ENCODE data around the gene EEF1G.
"Not testable (repeated sequence)": the region's sequence is repeated elsewhere in the genome, so short reads cannot be mapped to it uniquely, and the experiment has no call there.

EEF1G gene, protein sequence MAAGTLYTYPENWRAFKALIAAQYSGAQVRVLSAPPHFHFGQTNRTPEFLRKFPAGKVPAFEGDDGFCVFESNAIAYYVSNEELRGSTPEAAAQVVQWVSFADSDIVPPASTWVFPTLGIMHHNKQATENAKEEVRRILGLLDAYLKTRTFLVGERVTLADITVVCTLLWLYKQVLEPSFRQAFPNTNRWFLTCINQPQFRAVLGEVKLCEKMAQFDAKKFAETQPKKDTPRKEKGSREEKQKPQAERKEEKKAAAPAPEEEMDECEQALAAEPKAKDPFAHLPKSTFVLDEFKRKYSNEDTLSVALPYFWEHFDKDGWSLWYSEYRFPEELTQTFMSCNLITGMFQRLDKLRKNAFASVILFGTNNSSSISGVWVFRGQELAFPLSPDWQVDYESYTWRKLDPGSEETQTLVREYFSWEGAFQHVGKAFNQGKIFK

DNA sequence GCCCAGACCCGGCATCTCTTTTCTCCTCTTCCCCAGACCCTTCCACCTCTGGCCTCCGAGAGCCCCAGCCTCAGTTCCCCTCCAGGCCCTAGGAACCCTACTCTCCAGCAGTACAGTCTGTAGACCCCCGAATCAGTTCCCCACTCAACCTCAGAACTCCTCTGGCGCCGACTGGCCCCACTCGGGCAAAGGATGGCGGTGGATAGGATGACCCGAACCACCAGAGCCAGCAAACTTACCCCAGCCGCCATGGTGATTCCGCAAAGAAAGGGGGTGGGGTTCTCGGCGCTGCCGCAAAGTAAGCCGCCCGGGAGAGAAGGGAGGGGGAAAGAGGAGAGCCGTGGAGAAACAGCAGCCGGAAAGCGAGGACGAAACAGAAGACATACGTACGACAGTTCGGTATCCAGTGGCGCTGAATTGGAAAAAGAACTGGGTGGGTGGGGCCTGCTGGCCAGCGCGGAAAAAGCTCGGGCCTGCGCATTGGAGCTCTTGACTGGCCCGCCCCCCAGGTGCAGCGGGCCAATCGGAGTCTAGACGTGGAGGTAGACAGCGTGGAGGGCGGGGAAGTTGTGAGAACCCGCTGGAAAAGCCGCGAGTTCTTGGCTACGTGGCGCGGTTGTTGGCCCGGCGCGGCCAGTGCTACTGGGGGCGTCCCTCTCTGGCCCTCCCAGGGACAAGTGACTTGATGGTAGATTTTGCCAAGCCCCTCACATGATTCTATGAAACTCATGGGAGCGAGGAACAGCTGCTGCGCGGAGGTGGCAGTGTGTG, at the start of gene EEF1G:
Gene EEF1G, minus strand, starts transcription at position 300 of the 771 bp plus-strand sequence. Its CDS starts 49 bp downstream, at position 251.
- DNase-seq (ENCODE audit: extremely low read depth in 1 of 2, low read depth in 1 of 2), result peak; percentile 96 to 99

DNA sequence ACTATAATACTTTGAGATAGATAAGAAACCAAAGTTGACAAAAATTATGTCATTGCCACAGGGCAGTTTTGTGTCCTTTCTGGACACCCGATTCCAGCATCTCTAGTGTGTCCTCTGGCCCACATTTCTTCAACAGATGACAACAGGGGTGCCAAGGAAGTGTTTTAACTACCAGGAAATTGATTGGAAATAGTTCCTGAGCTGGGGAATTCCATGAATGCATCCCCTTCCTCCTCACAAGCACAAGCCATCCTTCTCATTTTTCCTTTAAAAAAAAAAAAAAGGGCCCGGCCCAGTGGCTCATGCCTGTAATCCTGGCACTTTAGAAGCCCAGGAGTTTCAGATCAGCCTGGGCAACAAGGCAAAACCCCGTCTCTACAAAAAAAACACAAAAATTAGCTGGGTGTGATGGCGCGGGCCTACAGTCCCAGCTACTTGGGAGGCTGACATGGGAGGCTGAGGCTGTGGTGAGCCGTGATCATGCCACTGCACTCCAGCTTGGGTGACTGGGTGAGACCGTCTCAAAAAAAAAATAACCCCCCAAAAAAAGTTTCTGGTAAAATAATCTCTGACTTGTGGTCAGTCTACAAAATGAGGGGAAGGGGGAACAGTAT, 48.9 kb upstream of the EEF1G start:
- no peak for DNase-seq (ENCODE audit: extremely low read depth in 1 of 2, low read depth in 1 of 2)

DNA sequence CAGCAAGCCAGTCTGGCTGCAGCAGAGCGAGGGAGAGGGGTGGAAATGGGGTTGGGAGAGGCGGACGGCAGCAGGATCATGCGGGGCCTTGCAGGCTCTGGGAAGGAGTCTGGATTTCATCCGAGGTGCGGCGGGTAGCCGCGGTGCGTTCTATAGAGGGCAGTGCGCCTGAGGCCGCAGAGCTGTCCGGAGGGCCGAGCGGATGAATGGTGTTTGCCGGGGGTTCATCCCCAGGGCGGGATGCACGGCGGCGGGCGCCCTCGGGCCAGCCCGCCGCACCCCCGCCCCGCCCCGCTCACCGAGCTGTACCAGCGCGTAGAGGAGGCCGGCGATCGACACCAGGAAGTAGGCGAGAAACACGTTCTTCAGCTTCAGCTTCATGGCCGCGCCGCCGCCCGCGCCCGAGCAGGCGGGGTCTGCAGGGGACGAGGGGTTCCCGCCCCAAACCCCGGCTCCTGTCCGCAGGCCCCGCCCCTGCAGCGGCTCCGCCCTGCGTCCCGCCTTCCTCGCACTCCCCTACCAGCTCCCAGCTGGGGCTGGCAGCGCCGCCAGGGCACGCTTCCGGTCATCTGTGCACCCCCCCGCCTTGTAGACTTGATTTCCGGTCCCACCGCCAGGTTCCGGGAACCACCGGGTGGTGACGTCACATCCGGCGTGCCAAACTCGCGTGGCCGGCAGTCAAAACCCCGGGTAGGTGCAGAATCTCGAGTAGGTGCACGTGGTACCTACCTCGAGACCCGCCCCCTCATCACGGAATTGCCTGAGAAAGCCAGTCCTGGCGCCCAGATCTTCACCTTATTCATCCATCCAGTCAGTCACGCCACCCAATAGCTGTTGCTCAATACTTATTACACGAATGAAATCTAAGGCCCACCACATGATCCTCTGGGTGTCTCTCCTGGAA, 48.1 kb upstream of the EEF1G start, which contains the start of gene B3GAT3:
Gene B3GAT3, minus strand, starts transcription at position 420 of the 904 bp plus-strand sequence. Its CDS starts 39 bp downstream, at position 381.
- DNase-seq (ENCODE audit: extremely low read depth in 1 of 2, low read depth in 1 of 2), result peak; percentile 97 to 98

DNA sequence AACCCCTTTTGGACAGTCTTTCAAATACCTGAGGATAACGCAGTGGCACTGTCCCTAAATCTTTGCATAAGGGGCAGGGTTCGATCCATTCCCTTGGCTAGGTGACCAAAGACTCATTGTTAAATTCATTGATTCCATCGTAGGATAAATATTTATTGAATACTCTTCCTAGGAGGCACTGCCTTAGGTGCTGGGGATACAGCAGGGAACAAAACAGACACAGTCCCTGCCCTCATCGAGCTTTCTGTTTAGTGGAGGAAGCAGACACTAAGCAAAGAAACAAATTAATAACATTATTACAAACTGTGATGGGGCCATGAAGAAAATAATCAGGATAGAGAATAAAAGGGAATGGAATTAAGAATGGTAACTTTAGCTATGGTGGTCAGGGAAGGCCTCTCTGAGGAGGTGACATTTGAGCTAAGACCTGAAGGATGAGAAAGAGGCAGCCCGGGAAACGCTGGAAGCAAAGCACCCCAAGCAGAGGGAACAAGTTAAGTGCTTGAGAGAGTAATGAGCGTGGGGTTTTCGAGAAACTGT, 47.4 kb upstream of the EEF1G start:
- DNase-seq (ENCODE audit: extremely low read depth in 1 of 2, low read depth in 1 of 2), result no peak

DNA sequence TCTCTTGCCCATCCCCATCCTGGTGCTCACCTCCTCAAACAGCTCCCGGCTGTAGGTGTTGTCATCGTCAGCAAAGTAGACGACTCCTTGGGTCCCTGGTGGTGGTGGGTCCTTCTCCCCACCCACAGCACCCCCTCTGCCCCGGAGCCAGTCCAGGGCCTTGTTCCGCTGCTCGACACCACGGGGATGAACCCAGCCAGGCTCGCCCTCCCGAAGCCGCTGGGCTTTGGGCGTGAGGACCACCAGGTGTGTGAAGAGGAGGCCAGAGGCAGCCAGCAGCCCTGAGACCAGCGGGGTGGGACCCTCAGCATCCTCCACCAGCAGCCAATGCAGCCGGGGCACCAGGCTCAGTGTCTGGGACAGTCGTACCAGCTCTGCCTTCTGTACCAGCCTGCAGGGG, 43.3 kb upstream of the EEF1G start:
- DNase-seq (ENCODE audit: extremely low read depth in 1 of 2, low read depth in 1 of 2), result not testable (repeated sequence)

DNA sequence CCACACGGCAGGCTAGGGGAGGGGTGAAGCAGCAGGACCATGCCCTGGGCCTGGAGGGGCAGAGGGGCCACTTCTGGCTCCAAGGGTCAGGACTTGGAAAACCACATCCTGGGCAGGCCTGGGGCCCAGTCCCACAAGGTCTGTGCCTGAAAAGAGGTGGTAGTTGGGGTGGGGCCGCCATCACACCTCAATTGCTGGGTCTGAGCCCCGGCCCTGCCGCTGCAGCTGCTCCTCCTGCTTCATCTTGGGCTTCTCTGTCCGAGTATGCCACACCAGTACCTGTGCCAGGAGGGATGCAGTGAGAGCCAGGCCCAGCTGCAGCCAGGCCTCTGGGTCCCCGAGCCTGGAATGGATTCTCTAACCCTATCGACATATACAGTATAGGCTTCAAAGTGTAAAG, 41.8 kb upstream of the EEF1G start:
- no peak for DNase-seq (ENCODE audit: extremely low read depth in 1 of 2, low read depth in 1 of 2)

DNA sequence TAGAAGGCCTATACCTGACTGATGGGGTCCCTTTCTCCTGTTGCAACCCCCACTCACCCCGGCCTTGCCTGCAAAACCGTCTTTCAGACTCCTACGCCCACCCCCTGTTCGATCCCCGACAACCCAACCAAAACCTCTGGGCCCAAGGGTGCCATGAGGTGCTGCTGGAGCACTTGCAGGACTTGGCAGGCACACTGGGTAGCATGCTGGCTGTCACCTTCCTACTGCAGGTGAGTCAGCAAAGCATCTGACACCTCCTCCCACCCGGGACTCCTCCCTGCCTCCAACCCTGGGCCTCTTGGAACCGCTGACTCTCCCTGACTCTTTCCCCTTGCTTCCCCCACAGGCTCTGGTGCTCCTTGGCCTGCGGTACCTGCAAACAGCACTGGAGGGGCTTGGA, 40.6 kb upstream of the EEF1G start:
- DNase-seq (ENCODE audit: extremely low read depth in 1 of 2, low read depth in 1 of 2), result peak in 1 of 2 donors; percentile 40

DNA sequence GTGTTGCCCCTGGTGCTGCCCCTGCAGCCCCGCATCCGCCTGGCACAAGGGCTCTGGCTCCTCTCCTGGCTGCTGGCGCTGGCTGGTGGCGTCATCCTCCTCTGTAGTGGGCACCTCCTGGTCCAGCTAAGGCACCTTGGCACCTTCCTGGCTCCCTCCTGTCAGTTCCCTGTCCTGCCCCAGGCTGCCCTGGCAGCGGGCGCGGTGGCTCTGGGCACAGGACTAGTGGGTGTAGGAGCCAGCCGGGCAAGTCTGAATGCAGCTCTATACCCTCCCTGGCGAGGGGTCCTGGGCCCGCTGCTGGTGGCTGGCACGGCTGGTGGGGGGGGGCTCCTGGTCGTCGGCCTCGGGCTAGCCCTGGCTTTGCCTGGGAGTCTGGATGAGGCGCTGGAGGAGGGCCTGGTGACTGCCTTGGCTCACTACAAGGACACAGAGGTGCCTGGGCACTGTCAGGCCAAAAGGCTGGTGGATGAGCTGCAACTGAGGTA, 39.6 kb upstream of the EEF1G start:
- no peak for DNase-seq (ENCODE audit: extremely low read depth in 1 of 2, low read depth in 1 of 2)

DNA sequence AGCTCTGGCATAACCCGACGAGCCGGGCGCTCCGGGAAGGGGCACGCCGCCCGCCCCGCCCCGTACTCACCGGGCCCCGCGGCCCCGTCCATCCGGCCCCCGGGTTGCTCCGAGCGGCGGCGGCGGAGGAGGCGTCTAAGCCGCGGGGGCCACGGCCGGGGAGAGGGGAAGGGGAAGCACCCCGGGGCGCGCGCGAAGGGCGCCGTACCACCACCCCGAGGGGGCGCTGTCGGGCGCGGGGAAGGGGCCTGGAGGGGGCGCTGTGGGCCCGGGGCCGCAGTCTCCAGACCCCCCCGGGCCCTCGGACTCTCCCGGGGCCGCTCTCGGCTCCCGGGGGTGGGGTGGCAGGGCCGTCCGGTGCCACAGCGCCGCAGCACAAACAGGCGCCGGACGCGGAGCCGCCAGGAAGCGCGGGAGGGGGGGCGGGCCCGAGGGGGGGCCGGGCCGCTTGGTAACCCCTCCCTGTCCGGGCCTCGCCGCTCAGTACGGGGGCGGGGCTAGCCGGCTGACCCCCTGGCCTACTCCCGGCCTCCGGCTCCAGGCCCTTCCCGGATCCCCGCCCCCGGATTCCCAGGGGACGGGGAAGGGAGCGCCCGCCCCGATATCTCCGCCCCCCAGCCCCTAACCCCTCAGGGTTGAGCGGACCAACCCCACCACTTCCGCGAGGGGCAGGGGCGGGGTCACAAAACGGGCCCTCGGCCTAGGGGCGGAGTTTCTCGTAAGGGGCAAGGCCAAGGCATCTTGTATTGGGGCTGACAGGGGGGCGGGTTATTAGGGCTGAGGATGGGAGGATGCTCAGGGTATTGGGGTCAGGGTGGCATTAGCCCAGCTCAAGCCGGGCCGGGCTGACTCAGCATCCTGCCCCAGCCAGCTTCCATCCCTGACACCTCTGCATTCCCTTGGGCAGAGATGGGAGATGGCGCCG, 38.9 kb upstream of the EEF1G start, which contains the start of the genes EML3 and ROM1:
Gene EML3, minus strand, starts transcription at position 410 of the 925 bp plus-strand sequence. Its CDS starts 318 bp downstream, at position 92.
Gene ROM1, plus strand, starts transcription at position 892 of the 925 bp plus-strand sequence. Its CDS starts 25 bp downstream, at position 917.
- DNase-seq (ENCODE audit: extremely low read depth in 1 of 2, low read depth in 1 of 2), result peak; percentile 76

DNA sequence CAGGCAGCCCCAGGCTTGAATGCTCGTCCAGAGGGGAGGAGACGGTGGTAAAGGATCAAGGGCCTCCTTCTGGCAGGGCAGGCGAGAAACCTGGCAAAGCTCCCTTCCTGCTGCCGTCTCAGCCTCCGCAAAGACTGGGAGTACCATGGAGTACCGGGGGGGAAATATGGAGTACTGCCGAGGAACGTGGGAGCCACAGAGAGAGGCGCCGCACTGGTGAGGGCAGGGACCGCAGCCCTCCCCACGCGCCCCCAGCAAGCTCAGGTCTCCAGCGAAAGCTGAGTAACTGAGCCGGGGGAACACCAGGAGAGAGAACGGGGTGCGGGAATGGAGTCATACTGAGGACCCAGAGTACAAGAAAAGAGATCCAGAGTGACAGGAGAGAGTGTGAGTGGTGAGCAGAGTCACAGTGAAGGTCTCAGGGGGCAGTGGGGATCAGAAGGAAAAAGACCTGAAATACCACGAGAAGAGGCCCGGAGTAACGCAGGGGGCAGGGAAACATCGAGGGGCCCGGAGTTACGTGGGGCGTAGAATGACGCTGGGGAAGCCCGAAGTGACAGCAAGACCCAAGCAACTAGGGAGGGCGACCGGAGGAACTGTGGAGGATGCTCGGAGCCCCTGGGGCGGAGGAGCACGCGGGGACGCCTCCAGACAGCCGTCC, 38.1 kb upstream of the EEF1G start:
- peak in 1 of 2 donors; percentile 33 for DNase-seq (ENCODE audit: extremely low read depth in 1 of 2, low read depth in 1 of 2)

DNA sequence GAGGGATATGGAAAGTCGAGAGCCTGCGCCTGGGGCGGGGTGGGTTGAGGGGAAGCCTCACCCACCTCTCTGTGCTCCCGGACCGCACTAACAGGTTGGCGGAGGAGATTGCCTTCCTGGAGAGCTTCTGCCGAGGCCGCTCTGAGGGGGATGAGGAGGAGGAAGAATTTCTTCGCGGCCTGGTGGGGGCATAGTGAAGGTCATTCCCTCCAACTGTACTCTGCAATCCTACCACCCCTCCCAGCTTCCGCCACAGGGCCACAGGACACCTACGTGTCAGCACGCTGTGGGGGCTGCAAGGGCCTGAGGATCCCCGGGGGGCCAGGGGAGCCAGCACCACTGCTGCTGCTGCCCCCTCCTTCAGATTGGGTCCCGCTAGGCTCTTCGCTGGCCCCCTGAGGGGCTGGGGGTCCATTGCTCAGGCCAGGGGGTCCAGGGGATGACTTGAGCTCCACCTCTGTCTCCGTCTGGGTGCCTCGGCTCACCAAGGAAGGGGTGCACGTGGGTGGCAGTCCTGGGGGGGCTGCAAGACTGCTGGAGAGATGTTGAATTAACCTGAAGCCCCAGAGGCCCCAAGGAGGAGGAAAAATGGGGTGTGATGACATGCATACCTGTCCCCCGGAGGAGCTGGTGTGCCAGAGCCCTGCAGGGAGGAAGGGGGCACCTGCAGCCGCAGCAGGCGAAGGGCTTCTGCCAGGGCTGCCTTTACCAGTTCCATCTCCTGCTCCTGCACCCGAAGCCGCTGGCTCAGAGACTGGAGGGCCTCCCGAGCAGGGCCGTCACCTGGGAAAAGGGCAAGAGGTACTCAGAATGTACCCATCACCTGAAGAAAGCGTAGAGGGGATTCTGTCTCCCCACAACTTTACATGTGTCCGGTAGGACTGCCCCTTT, 37.4 kb upstream of the EEF1G start:
- no peak for DNase-seq (ENCODE audit: extremely low read depth in 1 of 2, low read depth in 1 of 2)

DNA sequence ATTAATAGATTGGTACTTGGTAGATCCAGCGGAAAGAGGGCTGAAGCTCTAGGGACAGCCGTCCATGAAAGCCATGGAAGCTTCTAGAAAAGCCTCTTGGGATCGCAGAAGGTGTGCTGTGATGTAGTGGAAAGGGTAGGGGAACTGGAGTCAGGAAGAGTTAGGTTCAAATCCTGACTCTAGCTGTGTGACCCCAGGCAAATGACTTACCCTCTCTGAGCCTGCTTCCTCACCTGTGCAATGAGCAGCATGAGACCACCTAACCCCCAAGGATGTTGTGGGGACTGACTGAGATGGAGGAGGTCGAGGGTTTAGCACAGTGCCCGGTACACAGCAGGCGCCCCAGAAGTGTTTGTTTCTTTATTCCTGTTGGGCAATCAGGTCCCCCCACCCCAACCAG, 36.7 kb upstream of the EEF1G start:
- no peak for DNase-seq (ENCODE audit: extremely low read depth in 1 of 2, low read depth in 1 of 2)

DNA sequence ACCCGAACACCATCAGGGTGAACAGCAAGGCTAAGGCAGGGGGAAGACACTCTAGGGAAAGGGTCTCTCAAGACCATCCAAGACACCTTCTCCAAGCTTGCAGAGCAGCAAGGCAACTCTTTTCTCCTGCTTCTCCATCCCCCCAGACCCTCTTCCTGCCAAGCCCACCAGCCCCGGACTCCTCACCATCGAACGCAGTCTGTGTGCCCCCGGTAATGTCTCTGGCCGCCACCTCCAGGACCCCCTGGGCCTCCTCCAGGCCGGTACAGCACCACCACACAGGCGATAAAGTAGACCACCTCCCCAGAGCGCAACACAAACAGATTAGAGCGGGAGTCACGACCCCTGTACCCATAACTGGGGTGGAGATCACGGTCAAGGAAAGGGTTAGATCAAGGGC, 35.1 kb upstream of the EEF1G start:
- no peak for DNase-seq (ENCODE audit: extremely low read depth in 1 of 2, low read depth in 1 of 2)

DNA sequence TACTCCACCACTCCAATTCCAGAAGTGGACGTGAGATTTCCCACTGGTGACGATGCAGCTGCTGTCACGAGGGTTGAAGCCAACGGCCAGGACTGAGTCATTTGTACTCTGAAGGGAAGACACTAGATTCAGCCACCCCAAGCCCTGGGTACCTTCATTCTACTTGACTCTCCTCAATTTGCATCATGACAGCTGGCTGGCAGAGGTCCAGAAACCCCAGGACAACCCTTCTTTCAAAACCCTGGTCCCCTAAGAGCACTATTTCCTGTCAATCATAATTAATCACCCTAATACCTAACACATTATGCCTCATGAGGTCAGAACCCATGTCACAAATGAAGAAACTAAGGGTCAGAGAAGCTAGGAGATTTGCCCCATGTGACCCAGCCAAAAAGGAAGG, 34.0 kb upstream of the EEF1G start:
- no peak for DNase-seq (ENCODE audit: extremely low read depth in 1 of 2, low read depth in 1 of 2)

DNA sequence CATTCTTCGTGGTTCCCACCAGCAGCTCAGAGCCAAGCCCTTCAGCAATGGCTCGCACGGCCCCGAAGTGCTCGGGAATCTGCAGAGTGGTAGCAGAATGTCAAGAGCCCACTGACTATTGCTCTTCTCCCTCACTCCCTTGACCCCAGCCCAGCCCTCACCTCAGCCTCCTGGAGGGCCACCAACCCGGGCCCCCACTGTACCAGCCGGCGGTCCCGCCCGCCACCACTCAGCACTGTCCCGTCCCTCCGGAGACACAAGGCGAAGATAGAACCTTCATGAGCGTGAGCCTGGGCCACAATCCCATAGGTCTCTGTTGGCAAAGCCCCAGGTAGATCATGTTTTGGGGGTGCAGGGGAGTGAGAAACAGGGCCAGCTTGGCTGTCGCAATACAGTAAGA, 32.2 kb upstream of the EEF1G start:
- DNase-seq (ENCODE audit: extremely low read depth in 1 of 2, low read depth in 1 of 2), result no peak

DNA sequence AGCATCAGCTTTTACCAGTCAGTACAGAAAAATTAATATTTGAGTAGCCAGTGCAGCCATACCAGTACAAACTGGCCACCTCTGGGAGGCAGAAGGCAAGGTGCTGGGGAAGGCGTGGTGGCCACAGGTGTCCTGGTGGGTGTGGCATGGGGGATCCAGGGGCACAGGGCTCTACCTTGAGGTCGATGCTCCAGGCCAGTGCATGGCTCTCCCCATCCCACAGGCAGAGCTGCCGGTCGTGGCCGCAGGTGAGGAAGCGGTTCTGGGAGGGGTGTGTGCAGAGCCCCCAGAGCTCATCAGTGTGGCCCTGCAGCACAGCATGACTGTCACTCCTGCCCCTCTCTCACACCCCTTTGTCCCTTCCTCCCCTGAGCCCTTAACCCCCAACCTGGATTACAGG, 31.8 kb upstream of the EEF1G start:
- DNase-seq (ENCODE audit: extremely low read depth in 1 of 2, low read depth in 1 of 2), result no peak

DNA sequence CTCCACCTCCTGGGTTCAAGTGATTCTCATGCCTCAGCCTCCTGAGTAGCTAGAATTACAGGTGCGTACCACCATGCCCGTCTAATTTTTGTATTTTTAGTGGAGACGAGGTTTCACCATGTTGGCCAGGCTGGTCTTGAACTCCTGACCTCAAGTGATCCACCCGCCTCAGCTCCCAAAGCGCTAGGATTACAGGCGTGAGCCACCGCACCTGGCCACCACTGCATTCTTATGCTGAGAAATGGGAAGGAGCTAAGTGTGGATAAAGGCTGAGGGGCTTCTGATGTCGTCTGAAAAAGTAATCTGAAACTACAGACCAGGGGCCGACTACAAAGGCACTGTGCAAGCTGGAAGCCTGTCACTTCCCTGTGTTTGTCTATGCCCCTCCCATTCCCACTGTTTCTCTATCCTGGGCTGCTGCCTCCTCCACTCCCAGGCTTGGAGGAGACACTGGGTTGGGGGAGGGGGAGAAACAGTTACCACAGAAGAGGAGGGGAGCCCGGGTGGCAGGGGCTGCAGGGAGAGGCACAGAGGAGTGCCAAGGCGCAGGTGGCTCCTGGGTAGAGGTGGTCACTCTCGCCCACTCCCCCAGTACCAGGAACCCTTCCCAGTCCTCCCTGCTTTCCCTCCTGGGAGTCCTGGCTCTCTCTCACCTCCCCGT, 30.9 kb upstream of the EEF1G start:
- no peak for DNase-seq (ENCODE audit: extremely low read depth in 1 of 2, low read depth in 1 of 2)
